ENCODE results near the gene CNN3.

DNA sequence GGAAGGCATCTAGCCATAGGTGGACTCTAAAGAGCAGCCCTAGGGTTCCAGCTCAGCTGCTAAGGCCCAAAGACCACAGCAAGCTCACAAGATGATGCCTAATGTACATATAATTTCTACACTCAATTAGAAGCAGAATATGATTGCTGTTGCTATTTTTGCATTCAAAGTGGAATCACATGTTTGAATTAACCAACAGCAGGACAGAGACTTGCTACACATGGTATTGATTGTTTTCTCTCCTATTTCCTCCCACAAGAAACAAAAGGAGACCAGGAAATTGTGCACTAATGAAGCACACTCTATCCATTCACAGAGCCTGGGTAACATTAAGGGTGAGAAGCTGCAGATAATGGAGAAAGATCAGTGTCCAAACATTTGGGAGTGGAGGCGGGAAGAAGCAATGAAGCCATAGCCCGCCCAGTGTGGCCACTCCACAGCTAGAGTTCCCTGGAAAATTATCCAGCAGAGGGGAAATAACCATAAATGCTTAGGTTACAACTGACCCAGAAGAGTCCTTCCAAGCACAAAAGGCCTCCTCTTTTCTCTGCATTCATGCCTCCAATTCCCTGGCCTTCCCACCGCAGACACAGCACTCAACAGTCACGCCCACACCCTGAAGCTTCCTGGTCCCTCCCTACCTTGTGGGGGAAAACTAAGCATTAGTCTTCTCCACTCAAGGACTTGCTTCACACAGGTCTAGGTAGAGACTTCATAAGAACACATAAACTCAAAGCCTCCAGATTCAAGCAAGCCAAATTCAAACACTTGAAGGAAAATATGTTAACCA lies 7.5 kb downstream of the CNN3 start:
- TF ChIP-seq, protein P1, sequence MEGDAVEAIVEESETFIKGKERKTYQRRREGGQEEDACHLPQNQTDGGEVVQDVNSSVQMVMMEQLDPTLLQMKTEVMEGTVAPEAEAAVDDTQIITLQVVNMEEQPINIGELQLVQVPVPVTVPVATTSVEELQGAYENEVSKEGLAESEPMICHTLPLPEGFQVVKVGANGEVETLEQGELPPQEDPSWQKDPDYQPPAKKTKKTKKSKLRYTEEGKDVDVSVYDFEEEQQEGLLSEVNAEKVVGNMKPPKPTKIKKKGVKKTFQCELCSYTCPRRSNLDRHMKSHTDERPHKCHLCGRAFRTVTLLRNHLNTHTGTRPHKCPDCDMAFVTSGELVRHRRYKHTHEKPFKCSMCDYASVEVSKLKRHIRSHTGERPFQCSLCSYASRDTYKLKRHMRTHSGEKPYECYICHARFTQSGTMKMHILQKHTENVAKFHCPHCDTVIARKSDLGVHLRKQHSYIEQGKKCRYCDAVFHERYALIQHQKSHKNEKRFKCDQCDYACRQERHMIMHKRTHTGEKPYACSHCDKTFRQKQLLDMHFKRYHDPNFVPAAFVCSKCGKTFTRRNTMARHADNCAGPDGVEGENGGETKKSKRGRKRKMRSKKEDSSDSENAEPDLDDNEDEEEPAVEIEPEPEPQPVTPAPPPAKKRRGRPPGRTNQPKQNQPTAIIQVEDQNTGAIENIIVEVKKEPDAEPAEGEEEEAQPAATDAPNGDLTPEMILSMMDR (IDR thresholded peaks at IDR 0.05) = no peak
- no peak for TF ChIP-seq POLR2A (IDR thresholded peaks at IDR 0.05)
- TF ChIP-seq POLR2AphosphoS5 (IDR thresholded peaks at IDR 0.05) = no peak
- no peak for TF ChIP-seq EP300 (IDR thresholded peaks at IDR 0.05; ENCODE audit: low read depth)

Data from transverse colon (tissue), 4 donors.